K562 (cell line): ENCODE data around the gene GADD45GIP1. TPM values are rescaled to one million over a fixed set of nuclear protein-coding genes. Genes with fewer than 3 reads are reported as not detected.

Source experiments
- ATAC-seq: fragments of 200-7000 bp; cut with Tn5 transposase; 3 replicates; pipeline ENCODE4 v1.9.1; 2020; ENCODE audit warnings: moderate library complexity
- BruUV-seq: library from RNA; stranded (reverse); fragments of 400-500 nt; replicated peaks from 2 replicates; lab custom pipeline; 2021; lab: Mats Ljungman, UMichigan
- CTCF ChIA-PET: fragments of 300-600 bp; formaldehyde crosslinking; extraction: SDS; loops from one replicate; lab custom pipeline; 2021; ENCODE audit warnings: low intra/inter-chr PET ratio; lab: Yijun Ruan, JAX
- POLR2A ChIA-PET: fragments of 300-600, 350-650 bp; sonication (Branson Sonifier 250); formaldehyde crosslinking; extraction: SDS; loops from one replicate; lab custom pipeline; 2021; ENCODE audit warnings: antibody characterized with exemption, inconsistent platforms; lab: Yijun Ruan, JAX
- DNase-seq, 4 experiments: peaks; one replicate each; pipeline versions ENCODE4 v3.0.0 to v3.0.0-alpha.2; 2011 to 2018; ENCODE audit warnings: low spot score in 3 of 4, mixed read lengths in 3 of 4; ENCODE audit errors: extremely low read depth in 1 of 4
- FAIRE-seq: peaks from 2 replicates; lab custom pipeline; 2011; peaks lifted over from hg19 to GRCh38; lab: Jason Lieb, UNC
- H2AFZ ChIP-seq: 2 replicates; pipeline ENCODE4 v1.6.0; 2011; ENCODE audit warnings: low read depth, low read length, control low read depth, inconsistent platforms
- H3K27ac ChIP-seq: fragments of 200-600 bp; 3 replicates; pipeline ENCODE4 v1.8.0; 2011; ENCODE audit warnings: low read depth, mild to moderate bottlenecking, control low read depth, inconsistent platforms, low read length, moderate library complexity, mixed read lengths; ENCODE audit errors: extremely low read depth
- H3K27me3 ChIP-seq, 2 experiments: fragments of 300-600 bp in 1 of 2; 2 replicates in 1 of 2; 3 replicates in 1 of 2; pipeline versions ENCODE4 v1.6.0 to v1.8.0; 2011; ENCODE audit warnings: inconsistent platforms in 2 of 2, low read length in 2 of 2, mild to moderate bottlenecking in 1 of 2, mixed read lengths in 1 of 2, moderate library complexity in 1 of 2; ENCODE audit not compliant: control insufficient read depth in 2 of 2, insufficient read depth in 2 of 2
- H3K36me3 ChIP-seq: fragments of 300-600 bp; 3 replicates; pipeline ENCODE4 v1.8.0; 2011; ENCODE audit warnings: mild to moderate bottlenecking, low read length, inconsistent platforms; ENCODE audit not compliant: control insufficient read depth, insufficient read depth
- H3K4me1 ChIP-seq, 2 experiments: fragments of 200-600 bp in 1 of 2; replicated peaks in 1 of 2; 2 replicates in 1 of 2; 3 replicates in 1 of 2; pipeline versions ENCODE4 v1.5.1 to v1.8.0; 2011; ENCODE audit warnings: inconsistent platforms in 2 of 2, low read length in 2 of 2, mild to moderate bottlenecking in 1 of 2, mixed read lengths in 1 of 2, moderate library complexity in 1 of 2; ENCODE audit not compliant: control insufficient read depth in 2 of 2, insufficient read depth in 2 of 2
- H3K4me2 ChIP-seq: 2 replicates; pipeline ENCODE4 v1.6.1; 2011; ENCODE audit warnings: low read length, control low read depth, inconsistent platforms, mixed read lengths; ENCODE audit not compliant: insufficient read depth
- H3K4me3 ChIP-seq: fragments of 200-600 bp; sonication (generic), shearing (Covaris generic); 2 replicates; pipeline ENCODE4 v1.5.1; 2016; ENCODE audit warnings: control low read depth, inconsistent platforms
- H3K79me2 ChIP-seq: fragments of 200-600 bp; 3 replicates; pipeline ENCODE4 v1.8.0; 2011; ENCODE audit warnings: low read length, inconsistent platforms; ENCODE audit not compliant: control insufficient read depth, insufficient read depth
- H3K9ac ChIP-seq, 2 experiments: 2 replicates each; pipeline versions ENCODE4 v1.6.0 to v1.6.1; 2011; ENCODE audit warnings: low read depth in 2 of 2, low read length in 2 of 2, control low read depth in 1 of 2, inconsistent platforms in 1 of 2, mild to moderate bottlenecking in 1 of 2, mixed read lengths in 1 of 2; ENCODE audit not compliant: insufficient read depth in 1 of 2
- H3K9me1 ChIP-seq: one replicate; pipeline ENCODE4 v1.6.0; 2011; ENCODE audit warnings: inconsistent platforms, mild to moderate bottlenecking, low read length, moderate library complexity; ENCODE audit not compliant: control insufficient read depth, insufficient read depth
- H3K9me3 ChIP-seq: replicated peaks from 2 replicates; pipeline ENCODE4 v1.5.1; 2011; ENCODE audit warnings: low read depth, low read length, inconsistent platforms; ENCODE audit not compliant: control insufficient read depth, insufficient read depth
- H4K20me1 ChIP-seq: replicated peaks from 2 replicates; pipeline ENCODE4 v1.6.1; 2011; ENCODE audit warnings: low read length, inconsistent platforms, mixed read lengths; ENCODE audit not compliant: control insufficient read depth, insufficient read depth
- ARID4B ChIP-seq: sonication (generic); formaldehyde crosslinking; IDR thresholded peaks from 2 replicates; pipeline ENCODE4 v1.8.0; 2022; ENCODE audit warnings: mild to moderate bottlenecking, missing genetic modification reagents
- CGGBP1 ChIP-seq: fragments of 250-450 bp; sonication (Bioruptor Pico); IDR thresholded peaks from 2 replicates; pipeline ENCODE4 v1.9.0; 2021; ENCODE audit warnings: mild to moderate bottlenecking
- ETV5 ChIP-seq: sonication (generic); formaldehyde crosslinking; IDR thresholded peaks from 2 replicates; pipeline ENCODE4 v1.4.0; 2020; ENCODE audit warnings: low read depth, mild to moderate bottlenecking, missing genetic modification reagents
- HCFC1 ChIP-seq: IDR thresholded peaks from 2 replicates; pipeline ENCODE4 v1.6.1; 2012; ENCODE audit warnings: low read depth, low read length, improper control_type of control experiment
- KAT7 ChIP-seq: sonication (generic); formaldehyde crosslinking; IDR thresholded peaks from 2 replicates; pipeline ENCODE4 v1.8.0; 2022; ENCODE audit warnings: missing genetic modification reagents, mild to moderate bottlenecking, borderline replicate concordance
- MCM5 ChIP-seq: fragments of 450-650 bp; IDR thresholded peaks from 2 replicates; pipeline ENCODE4 v1.6.1; 2016; ENCODE audit warnings: low read depth
- MTA1 ChIP-seq: fragments of 450-650 bp; IDR thresholded peaks from 2 replicates; pipeline ENCODE4 v1.6.1; 2017; ENCODE audit warnings: borderline replicate concordance
- NFE2L1 ChIP-seq: fragments of 450-650 bp; IDR thresholded peaks from 2 replicates; pipeline ENCODE4 v1.6.1; 2016; ENCODE audit warnings: missing genetic modification characterization, low read depth, mild to moderate bottlenecking, missing compliant biosample characterization, moderate library complexity, borderline replicate concordance
- NUFIP1 ChIP-seq: fragments of 450-650 bp; IDR thresholded peaks from 2 replicates; pipeline ENCODE4 v1.6.1; 2018; ENCODE audit not compliant: partially characterized antibody
- PYGO2 ChIP-seq: fragments of 450-650 bp; IDR thresholded peaks from 2 replicates; pipeline ENCODE4 v1.6.1; 2016; ENCODE audit warnings: mild to moderate bottlenecking, missing genetic modification characterization, moderate library complexity, missing compliant biosample characterization
- SUPT5H ChIP-seq: fragments of 450-650 bp; IDR thresholded peaks from 2 replicates; pipeline ENCODE4 v1.6.1; 2016
- TFE3 ChIP-seq: fragments of 450-650 bp; formaldehyde crosslinking; IDR thresholded peaks from 2 replicates; pipeline ENCODE4 v1.4.0; 2020; ENCODE audit warnings: mild to moderate bottlenecking, mixed read lengths
- ZNF253 ChIP-seq: fragments of 250-450 bp; sonication (Bioruptor Pico); conservative IDR thresholded peaks from 2 replicates; pipeline ENCODE4 v1.6.1; 2021; ENCODE audit warnings: mild to moderate bottlenecking
- ZNF263 ChIP-seq: sonication (generic); formaldehyde crosslinking; IDR thresholded peaks from 2 replicates; pipeline ENCODE4 v1.8.0; 2022; ENCODE audit warnings: mild to moderate bottlenecking, missing genetic modification reagents, borderline replicate concordance
- ZNF785 ChIP-seq: fragments of 250-450 bp; sonication (Bioruptor Pico); IDR thresholded peaks from 2 replicates; pipeline ENCODE4 v1.4.0; 2020; ENCODE audit warnings: mild to moderate bottlenecking
- ZSCAN32 ChIP-seq: fragments of 450-650 bp; formaldehyde crosslinking; IDR thresholded peaks from 2 replicates; pipeline ENCODE4 v1.4.0; 2020; ENCODE audit warnings: mild to moderate bottlenecking, moderate library complexity
- WGBS: fragments of 100-300 bp; shearing (Covaris generic); methylation state at CpG from one replicate; pipeline ENCODE4 v1.1.6; 2016; ENCODE audit warnings: low coverage, mixed read lengths; ENCODE audit not compliant: insufficient coverage; ENCODE audit errors: missing lambda C conversion rate; 5-methylcytosine and 5-hydroxymethylcytosine counted together
- in situ Hi-C: fragments of 300-500 bp; cut with MboI; formaldehyde crosslinking; loops from 4 replicates; pipeline ENCODE4 v1.15.0; 2018; ENCODE audit warnings: inconsistent platforms, mixed read lengths
- intact Hi-C: fragments of 100-400 bp; cut with micrococcal nuclease; formaldehyde crosslinking; loops from 2 replicates; pipeline ENCODE4 v1.14.2; 2022
- polyA plus RNA-seq, 8 experiments: library from polyadenylated mRNA; depleted of rRNA in 4 of 8; stranded (reverse) in 5 of 8; unstranded in 3 of 8; fragments of >200 nt; fragmentation: Nextera tagmentation in 2 of 8; fragmentation: Illumina TruSeq in 1 of 8; extraction: Ambion mirVana in 2 of 8; extraction: Trizol in 1 of 8; gene quantifications; 2 replicates each; pipeline versions ENCODE4 v1.2.1 to v1.2.3, GENCODE V29; 2011 to 2014; ENCODE audit warnings: inconsistent platforms in 1 of 8, missing spikeins in 1 of 8
- total RNA-seq, 7 experiments: library from RNA; depleted of rRNA in 6 of 7; stranded (reverse); fragments of >200 nt in 6 of 7; fragmentation: Illumina TruSeq in 2 of 7; extraction: Trizol in 2 of 7; gene quantifications; 2 replicates each; pipeline versions ENCODE4 v1.2.1 to v1.2.3, GENCODE V29; 2011 to 2021; ENCODE audit warnings: low replicate concordance in 1 of 7

GADD45GIP1 gene
- total and polyA plus RNA-seq, 9 of the 15 experiments (the other 6 are each of a cell fraction or from before 2014, with no cell fraction given): 5.1 to 161 (median 29.2) TPM

- ChIA-PET CTCF (no interaction called here), POLR2A (interaction anchor here (0.6 to 2.2 kb wide), 20 partner anchors 9 to 227 kb away, joined by 3 to 11 read pairs (median 3); partner anchors contain the start of genes DNASE2, GADD45GIP1, GCDH and KLF1)
- H3K9ac ChIP-seq: peak overlapping the region; percentile 93 to 99
- FAIRE-seq (peak; percentile 6), ATAC-seq (no peak), DNase-seq (peak in 1 of 4 experiments; percentile 15)
- H3K4me3 ChIP-seq: peak overlapping the region; percentile 90
- H3K36me3 ChIP-seq: peaks cover 38% of the 10 kb centered on the region
- peak overlapping the region; percentile 89 for H3K4me2 ChIP-seq
- in situ Hi-C loops (no loop called here), intact Hi-C loops (loop anchor here (5.0 kb wide), 1 partner anchor 50 kb away; the partner anchor contains the start of gene KLF1)
- H3K79me2 ChIP-seq: peaks cover 64% of the 10 kb centered on the region
- H3K9me1 ChIP-seq: peaks cover 3% of the 10 kb centered on the region
- peak overlapping the region; percentile 86 for H2AFZ ChIP-seq
- H3K9me3 ChIP-seq: no peaks in the 10 kb centered on the region
- H3K27ac ChIP-seq: peak overlapping the region; percentile 94
- peaks cover 24% of the 10 kb centered on the region for H4K20me1 ChIP-seq
- no peaks in the 10 kb centered on the region for H3K27me3 ChIP-seq
- no TSS peak for BruUV-seq
- peaks cover 39 to 48% of the 10 kb centered on the region in 2 experiments for H3K4me1 ChIP-seq
- 33% methylated on average over 18 of the region's 23 CpGs for WGBS
- TF ChIP-seq NUFIP1 (no peak), ZNF253 (no peak), ZNF785 (CRISPR knock-in tag) (no peak), PYGO2 (tag) (no peak), TFE3 (CRISPR knock-in tag) (peak; percentile 72), MTA1 (no peak), ZNF263 (CRISPR knock-in tag) (peak; percentile 44; the same call in 1 of the 2 replicates), ETV5 (no peak), MCM5 (no peak), CGGBP1 (CRISPR knock-in tag) (no peak), ZSCAN32 (CRISPR knock-in tag) (no peak), HCFC1 (no peak), ARID4B (CRISPR knock-in tag) (no peak), KAT7 (no peak), NFE2L1 (no peak), SUPT5H (no peak)
Observed at GRCh38 chr19:12937093-12937926, 19.7 kb downstream of the GADD45GIP1 start.
